HG03354 (cell line): ENCODE results near the gene EZR.

ENCODE experiments used
- ATAC-seq: cut with Tn5 transposase; IDR thresholded peaks from one replicate; pipeline ENCODE4 v1.9.1; 2021; ENCODE audit warnings: mild to moderate bottlenecking; ENCODE audit not compliant: unreplicated experiment, poor library complexity, severe bottlenecking

Gene EZR

DNA sequence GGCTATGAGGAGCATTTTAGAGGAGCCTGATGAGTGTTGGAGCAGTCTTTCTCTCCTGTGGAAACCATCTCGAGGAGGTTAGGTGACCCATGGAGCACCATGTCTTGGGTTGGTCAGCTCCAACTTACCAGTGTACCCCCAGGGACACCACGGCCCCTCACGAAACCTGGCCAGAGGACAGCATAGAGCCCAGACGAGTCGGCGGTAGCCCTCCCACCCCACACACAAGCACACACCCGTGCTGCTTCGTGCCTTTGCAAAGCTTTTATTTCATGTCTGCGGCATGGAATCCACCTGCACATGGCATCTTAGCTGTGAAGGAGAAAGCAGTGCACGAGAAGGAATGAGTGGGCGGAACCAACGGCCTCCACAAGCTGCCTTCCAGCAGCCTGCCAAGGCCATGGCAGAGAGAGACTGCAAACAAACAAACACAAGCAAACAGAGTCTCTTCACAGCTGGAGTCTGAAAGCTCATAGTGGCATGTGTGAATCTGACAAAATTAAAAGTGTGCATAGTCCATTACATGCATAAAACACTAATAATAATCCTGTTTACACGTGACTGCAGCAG, 53.6 kb downstream of the EZR start:
- ATAC-seq, result no peak

DNA sequence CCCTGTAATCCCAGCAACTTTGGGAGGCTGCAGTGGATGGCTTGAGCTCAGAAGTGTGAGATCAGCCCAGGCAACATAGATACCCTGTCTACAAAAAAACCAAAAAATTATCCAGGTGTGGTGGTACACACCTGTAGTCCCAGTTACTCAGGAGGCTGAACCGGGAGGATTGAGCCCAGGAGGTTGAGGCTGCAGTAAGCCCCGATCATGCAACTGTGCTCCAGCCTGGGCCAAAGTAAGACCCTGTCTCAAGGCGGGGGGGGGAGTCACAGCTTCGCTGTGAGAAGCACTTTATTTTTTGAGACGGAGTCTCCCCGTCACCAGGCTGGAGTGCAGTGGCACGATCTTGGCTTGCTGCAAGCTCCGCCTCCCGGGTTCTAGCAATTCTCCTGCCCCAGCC, 54.2 kb downstream of the EZR start:
- no peak for ATAC-seq

DNA sequence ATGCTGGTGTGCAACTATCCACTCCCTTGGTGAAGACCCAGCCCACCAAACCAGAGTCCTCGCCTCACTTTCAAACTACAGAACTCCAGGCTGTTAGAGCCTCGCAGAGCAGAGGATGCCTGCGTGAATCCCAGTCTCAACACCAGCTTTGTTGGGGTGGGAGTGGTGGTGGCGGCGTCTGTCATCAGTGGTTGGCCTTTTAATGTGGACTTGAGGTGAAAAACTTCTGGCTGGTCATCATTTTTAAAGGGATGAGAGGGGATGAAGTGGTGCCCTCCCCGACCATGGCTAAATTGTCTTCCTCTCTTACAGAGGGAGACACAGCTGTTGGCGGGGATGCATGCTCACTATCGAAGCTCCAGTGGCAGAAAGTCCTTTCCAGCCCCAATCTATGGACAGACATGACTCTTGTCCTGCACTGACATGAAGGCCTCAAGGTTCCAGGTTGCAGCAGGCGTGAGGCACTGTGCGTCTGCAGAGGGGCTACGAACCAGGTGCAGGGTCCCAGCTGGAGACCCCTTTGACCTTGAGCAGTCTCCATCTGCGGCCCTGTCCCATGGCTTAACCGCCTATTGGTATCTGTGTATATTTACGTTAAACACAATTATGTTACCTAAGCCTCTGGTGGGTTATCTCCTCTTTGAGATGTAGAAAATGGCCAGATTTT, 54.9 kb downstream of the EZR start:
- no peak for ATAC-seq

DNA sequence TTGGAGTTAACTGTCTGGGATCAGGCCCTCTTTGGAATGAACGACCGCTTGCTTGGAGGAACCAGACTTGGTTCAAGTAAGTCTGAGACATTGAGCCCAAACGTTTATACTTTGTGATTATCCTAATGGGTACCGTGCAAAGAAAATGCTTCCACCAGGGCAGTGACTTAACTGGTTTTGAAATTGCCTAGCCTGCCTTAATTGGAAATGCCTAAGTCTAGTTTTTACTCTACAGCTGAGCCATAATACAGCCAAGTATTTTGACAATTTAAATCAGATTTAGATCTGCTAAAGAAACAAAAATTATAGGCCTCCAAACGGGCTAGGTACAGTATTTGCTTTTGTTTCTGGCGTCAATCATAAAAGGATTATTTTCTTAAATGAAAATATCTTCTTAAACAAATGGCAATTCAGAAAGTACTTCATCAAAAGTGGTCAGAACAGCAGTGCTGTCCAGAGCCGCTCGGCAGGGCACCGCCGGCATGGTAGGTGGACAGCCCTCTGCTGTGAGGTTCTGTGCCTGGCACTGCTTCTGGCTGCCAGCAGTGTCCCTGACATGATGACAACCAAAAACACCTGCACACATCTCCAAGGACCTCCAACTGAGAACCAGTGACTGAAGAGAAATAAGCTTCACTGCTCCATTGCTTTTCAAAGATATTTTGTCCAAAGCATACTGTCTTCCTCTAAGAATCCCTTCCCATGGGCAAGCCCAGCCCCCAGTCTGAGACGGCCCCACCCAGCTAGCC, 55.6 kb downstream of the EZR start:
- no peak for ATAC-seq

DNA sequence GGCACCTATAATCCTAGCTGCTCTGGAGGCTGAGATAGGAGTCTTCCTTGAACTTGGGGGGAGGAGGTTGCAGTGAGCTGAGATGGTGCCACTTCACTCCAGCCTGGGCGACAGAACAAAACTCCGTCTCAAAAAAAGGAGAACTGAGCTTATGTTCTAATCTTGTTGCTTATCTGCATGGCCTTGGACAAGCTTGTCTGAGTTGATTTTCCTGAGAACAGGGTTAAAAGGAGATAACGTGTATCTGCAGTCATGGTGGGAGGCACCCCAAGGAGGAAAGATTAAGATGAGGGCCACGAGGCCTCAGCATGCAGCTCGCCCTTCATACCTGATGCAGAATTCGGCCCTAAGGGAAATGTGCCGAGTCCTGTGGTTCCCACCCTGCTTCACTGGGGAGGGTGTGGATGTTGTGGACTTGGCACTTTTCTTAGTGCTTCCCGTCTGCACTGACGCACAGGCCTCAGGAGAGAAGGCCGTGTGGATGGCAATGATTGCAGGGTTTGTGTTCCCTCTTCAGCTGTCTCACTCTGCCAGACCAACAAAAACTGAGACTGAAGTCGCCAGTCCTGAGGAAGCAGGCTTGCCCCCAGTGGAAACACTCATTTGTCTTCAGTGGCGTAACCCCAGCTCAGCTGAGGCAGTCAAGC, 56.3 kb downstream of the EZR start:
- ATAC-seq, result no peak

DNA sequence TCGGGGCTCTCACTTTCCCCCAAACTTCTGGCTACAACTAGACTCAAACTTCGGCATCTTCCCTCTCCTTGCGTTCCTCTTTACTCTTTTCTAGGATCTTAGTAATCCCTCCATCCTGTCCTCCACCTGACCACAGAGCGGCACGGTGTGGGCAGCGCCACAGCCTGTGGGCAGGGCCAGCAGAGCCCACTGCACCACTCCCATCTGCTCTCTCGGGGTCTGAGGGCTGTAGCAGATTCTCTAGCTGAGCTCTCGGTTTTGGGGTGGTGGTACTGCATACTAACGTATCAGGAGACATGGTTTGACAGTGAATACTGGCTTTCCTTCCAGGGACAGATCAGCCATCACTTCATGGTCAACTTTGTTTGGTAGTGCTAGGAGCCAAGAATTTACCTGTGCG, 57.4 kb downstream of the EZR start:
- no peak for ATAC-seq

DNA sequence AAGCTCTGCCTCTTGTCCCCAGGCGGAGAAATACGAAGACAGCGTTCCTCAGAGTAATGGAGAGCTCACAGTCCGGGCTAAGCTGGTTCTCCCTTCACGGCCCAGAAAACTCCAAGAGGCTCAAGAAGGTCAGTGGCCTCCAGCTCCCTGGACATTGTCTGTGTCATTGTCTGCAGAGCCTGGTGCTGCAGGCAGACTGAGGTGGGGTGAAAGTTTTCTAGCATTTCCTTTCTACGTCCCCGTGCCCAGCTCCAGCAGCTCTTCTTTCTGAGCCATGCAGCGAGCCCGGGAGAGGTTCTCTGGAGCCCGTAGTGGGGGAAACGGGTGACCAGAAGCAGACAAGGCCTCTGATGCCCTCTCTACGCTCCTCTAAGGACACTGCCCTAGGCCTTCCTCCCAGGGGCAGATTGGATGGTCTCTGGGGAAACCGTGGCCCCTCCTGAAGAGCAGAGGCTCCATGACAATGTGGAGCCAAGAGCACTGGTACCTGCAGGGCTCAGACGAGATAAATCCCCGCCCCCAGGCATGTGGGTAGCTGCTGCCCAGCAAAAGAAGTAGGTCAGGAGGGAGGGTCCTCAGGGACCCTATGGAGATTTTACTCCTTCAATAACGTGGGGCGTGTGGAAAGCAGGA, 58.4 kb downstream of the EZR start:
- ATAC-seq, result no peak

DNA sequence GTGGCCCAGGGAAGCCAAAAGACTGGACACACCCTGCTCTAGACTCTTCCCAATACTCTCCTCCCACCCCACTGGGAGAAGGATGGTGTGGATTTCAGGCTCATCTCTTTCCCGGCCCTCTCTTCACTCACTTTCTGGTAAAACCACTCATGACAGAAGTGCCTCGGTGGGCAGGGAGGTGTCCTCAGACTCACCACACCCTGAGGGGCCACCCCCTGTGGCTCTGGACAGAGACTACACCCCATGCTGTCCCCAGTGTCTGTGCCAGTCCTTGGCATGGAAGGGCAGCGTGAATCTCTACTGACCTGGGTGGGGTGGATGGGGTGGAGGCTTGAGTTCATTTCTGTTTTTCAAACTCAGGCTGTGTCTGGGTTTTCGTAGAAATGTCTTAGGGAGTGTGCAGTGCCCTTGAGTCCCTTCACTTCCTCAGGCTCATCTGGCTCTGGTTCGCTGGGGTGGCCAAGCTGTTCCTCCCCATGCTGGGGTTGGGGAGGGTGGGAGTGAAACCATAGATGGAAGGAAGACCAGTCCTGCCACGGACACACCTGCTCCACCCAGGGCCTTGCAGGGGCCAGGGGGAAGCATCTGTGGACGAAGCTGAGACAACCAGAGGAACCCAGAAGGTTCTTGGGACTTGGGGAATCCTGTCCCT, 59.1 kb downstream of the EZR start:
- no peak for ATAC-seq

DNA sequence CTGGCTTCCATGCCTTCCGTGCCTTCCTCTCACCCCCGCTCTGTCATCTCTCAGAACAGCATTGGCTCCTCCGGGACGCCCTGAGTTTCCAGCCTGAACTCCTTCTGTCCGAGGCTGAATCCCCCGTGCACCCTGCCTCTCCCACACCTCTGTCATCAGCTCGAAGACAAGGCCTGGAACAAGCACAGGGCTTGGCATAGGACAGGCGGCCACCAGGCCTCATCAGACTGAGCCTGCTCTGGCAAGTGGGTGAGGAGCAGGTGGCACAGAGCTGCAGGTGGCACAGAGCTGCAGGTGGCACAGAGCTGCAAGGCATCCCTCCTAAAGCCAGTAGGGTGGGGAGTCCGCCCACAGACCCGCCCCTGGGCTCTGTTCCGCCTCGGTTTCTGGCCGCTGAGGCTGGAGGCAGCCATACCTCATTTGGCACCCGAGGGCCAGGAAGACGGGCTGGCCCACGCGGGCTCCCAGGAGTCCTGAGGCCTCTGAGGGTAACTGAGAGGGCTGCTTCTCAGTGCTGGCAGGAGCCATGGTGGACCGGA, 60.2 kb downstream of the EZR start:
- ATAC-seq, result no peak

DNA sequence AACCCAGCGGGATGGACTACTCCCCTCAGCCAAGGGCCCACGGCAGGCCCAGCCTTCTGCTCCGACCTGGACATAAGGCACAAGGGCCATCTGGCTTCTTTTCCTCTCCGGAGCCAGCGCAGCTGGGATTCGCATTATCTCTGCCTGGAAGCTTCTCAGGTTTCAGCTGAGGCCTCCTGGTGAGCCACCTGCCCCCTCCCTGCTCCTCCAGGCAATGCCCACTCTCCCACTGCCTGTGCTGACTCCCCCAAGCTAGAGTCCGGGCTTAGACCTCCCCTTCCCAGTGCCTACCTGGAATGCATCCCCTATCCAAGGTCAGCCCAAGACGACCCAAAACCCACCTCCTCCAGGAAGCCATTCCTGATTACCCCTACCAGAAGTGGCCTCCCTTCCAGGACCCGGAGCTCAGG, 60.7 kb downstream of the EZR start:
- no peak for ATAC-seq

DNA sequence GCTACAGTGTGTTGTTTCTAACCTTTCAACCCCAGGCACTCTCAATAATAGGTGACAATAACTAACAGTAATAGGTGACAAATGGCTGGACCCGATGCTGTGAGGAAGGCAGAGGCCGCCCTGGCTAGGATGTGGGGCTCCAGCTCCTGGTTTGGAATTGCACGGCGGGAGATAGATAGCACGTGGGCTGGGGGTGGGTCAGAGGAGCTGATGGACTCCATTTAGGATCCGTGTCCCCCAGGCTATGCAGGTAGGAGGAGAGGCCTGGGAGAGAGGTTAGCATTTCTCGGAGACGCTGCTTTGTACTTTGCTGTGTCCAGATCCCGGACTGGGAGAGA, 61.4 kb downstream of the EZR start:
- ATAC-seq, result no peak

DNA sequence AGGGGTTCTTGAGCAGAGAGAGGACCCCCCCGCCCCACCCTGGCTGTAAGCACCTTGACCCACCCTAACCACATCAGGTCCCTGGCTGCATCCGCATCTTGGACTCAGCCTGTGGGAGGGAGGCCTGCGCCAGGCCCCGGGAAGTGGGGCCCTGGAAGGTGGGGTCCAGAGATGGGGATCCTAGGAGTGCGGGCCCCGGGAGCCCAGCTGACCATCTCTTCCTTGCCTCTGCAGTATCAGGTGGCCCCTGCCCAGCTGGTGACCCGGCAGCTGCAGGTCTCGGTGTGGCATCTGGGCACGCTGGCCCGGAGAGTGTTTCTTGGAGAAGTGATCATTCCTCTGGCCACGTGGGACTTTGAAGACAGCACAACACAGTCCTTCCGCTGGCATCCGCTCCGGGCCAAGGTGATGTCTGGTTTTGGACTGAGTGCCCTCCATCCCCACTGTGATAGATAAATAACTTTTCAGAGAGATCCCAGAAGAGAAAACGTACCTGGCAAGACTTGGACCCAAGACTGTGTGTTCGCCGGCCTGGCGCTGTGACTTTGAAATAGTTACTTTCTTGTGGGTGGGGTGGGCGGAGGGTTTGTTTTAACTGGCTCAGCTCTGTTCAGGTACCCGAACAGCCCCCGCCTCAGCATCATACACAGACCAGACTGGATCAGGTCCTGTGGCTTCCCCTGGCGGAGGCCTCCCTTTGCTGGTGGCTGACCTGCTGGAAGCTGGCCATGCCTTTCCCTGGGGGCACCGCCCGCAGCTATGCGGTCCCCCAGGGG, 62.0 kb downstream of the EZR start:
- no peak for ATAC-seq

DNA sequence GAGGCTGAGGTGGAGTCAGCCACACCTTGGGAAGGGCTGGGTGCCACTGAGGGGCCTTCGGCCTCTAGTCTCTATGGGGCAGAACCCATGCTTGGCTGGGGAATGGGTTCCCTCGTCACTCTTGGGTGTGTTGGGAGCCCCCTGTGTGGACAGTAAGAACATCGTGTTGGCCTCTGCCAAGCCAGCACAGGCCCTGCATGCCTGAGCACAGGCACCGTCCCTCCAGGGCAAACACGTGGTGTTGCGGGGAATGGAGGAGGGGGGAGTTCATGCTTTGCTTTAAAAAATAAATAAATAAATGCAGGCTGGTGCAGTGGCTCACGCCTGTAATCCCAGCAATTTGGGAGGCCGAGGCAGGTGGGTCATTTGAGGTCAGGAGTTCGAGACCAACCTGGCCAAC, 63.0 kb downstream of the EZR start:
- ATAC-seq, result no peak

DNA sequence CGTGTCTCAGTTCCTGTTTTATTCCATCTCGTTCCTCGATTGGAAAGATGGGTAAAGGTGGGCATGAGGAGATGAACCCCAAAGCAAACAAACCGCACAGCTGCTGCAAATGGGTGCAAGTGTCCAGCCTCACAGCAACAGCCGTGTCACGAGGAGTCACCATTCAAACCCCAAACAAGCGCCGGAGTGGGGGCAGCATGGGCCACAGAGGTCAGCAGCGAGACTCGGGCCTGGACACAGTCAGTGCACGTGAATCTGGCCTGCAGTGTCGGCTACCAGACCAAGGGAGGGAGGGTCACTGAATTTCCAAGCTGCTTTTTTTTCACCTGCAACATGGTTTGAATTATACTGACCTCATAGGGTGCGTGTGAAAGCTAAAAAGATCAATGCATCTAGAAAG, 63.5 kb downstream of the EZR start:
- no peak for ATAC-seq

DNA sequence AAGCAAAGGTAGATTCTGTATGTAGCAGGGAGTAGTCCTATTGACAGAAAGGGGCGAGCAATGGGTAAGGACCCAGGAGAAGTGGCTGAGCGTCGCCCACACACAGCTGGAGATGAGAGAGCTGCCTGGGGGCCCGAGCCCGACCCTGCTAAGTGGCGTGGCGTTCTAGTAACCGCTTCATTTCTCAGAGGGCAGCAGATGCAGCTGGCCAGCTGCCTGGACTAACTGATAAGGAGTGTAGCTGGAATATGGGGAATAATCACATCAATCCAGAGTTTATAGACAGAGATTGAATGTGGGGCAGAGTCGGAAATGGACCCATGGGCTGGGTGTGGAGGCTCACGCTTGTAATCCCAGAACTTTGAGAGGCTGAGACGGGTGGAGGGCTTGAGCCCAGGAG, 64.4 kb downstream of the EZR start:
- no peak for ATAC-seq

DNA sequence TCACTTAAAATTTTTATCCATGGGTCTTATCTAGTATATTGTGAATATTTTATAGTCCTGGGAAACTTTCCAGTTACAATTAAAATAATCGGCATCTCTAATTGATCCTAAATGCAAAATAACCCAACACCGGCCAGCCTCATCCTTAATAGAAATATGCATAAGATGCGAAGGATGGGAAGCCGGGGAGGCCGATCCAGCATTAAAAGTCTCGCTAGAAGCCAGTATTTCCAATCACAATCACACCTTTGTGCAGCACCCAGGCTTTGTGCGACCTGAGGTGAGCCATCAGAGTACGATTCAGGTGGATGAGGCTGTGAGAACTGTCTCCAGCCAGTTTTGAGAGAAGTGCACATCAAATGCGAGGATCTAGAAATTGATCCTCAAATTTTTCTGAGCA, 65.4 kb downstream of the EZR start:
- no peak for ATAC-seq

DNA sequence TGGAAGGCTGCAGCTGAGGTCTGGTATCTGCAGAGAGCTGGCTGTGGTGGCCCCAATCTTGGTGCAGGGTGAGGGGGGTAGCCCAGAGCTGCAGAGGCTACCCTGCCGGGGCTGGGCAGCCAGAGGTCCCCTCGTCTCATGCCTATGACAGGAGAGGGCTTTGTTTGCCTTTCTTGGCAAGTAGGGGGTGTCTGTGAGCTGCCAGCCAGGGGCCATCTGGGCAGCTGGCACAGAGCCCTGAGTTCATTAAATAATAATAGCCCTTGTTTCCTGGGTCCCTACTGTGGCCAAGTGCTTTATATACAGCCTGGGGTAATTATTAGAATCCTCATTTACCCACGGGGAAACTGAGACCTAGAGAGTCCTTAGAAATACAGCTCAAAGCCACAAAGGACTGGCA, 66.6 kb downstream of the EZR start:
- ATAC-seq, result no peak

DNA sequence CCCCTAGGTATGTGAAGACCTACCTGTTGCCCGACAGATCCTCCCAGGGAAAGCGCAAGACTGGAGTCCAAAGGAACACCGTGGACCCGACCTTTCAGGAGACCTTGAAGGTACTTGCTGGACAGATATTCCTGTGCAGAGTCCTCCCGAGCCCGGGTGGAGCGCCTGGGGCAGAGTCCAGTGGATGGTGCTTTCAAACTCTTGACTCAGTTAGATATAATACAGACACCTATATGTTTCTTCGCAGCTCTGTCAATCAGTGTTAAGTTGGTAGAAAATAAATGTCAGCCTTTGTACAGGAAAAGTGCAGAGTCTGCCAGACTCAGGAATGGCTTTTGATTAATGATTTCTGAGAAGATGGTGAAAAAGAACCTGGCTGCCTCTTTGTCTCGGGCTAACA, 67.2 kb downstream of the EZR start:
- ATAC-seq, result no peak

DNA sequence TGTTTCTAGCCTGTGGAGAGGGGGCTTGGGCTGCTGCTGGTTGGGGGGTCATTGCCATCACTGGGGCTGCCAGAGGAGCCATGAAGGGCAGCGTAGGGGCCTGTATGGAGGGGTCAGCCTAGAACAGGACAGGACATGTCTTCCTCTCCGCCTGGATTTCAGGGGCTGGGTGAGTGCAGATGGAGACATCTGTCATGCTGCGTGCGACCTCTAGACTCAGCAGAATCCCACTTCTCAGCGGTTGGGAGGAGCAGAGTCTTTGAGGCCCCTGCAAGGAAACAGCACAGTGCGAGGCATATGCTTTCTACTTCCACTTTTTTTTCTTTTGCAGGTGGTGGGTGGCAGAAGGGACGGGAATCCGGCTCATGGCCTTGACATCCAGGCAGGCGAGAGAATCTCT, 67.9 kb downstream of the EZR start:
- no peak for ATAC-seq
